ENCODE results near the gene ARFGAP2. TPM values are rescaled to one million over a fixed set of nuclear protein-coding genes. Genes with fewer than 3 reads are reported as not detected.

ARFGAP2 gene
- total and polyA plus RNA-seq, 7 donors, result 58.7 to 138 (median 84.3) TPM

GRCh38 chr11:47216121-47216798, 39.6 kb upstream of the ARFGAP2 start:
- ATAC-seq, result no peak
- H3K27ac ChIP-seq, result peak overlapping the region; percentile 92
- H3K4me1 ChIP-seq, result peaks cover 26% of the 10 kb centered on the region
- whole genome bisulfite sequencing, 3 donors, result 15 to 27% (median 16%) methylated on average over 12 of the region's 12 CpGs
- peak in 1 of 2 donors; percentile 46 for DNase-seq
- H3K9me3 ChIP-seq, result no peaks in the 10 kb centered on the region
- no peaks in the 10 kb centered on the region for H3K27me3 ChIP-seq (ENCODE audit: insufficient read depth in 3 of 3, low read length in 2 of 3)
- peak overlapping the region; percentile 83 for H3K4me3 ChIP-seq
- intact Hi-C loops (cut with DNase I), result no loop called here
- peaks cover 0 to 42% of the 10 kb centered on the region in 2 donors for H3K36me3 ChIP-seq (ENCODE audit: insufficient read depth in 1 of 2, low read depth in 1 of 2)
- no peak for TF ChIP-seq CTCF (IDR thresholded peaks at IDR 0.05)

DNA sequence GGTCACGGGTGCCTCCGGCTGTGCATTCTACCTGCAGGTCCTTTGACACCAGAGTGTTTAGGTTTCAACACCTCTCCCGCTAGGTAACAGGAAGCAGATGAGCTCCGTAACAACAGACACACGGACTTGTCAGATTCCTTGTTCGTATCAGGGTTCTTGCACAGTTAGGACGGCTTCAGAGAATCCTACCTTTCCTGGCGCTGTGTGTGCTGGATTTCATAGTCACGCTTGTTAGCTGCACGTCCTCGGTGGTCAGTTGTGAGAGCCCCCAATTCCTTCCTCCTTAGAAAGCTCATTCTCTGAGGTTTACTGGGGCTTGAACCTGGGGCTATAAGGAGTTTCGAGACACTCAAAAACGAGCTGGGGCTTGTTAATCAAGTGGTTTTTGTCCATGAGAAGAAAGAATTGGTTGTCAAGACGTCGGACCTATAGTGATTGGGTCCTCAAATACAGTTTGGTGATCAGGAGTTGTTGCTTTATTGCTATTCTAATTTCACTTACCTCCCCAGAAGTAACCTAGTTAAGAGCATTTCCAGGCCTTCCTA, 38.8 kb upstream of the ARFGAP2 start:
- H3K4me3 ChIP-seq, result peak overlapping the region; percentile 83
- 8 to 13% (median 10%) methylated on average over 15 of the region's 15 CpGs for WGBS, 3 donors
- H3K27ac ChIP-seq, result peak overlapping the region; percentile 92
- no peak for TF ChIP-seq CTCF (IDR thresholded peaks at IDR 0.05)
- H3K9me3 ChIP-seq, result no peaks in the 10 kb centered on the region
- peaks cover 0 to 36% of the 10 kb centered on the region in 2 donors for H3K36me3 ChIP-seq (ENCODE audit: insufficient read depth in 1 of 2, low read depth in 1 of 2)
- no peak for ATAC-seq
- peaks cover 25% of the 10 kb centered on the region for H3K4me1 ChIP-seq
- intact Hi-C loops (cut with DNase I), result loop anchor here in 1 of 2 donors (2.0 kb wide), 1 partner anchor 29 kb away; the partner anchor contains the start of gene PACSIN3
- no peak for DNase-seq
- H3K27me3 ChIP-seq (ENCODE audit: insufficient read depth in 3 of 3, low read length in 2 of 3), result no peaks in the 10 kb centered on the region

GRCh38 chr11:47213950-47214565, 37.4 kb upstream of the ARFGAP2 start:
- peaks cover 23% of the 10 kb centered on the region for H3K4me1 ChIP-seq
- peak; percentile 93 to 96 for DNase-seq
- H3K4me3 ChIP-seq, result peak overlapping the region; percentile 83
- peak overlapping the region; percentile 92 for H3K27ac ChIP-seq
- TF ChIP-seq CTCF (IDR thresholded peaks at IDR 0.05), result no peak
- no peaks in the 10 kb centered on the region for H3K27me3 ChIP-seq (ENCODE audit: insufficient read depth in 3 of 3, low read length in 2 of 3)
- ATAC-seq, result peak; percentile 93 to 95 (median 94)
- no peaks in the 10 kb centered on the region for H3K9me3 ChIP-seq
- intact Hi-C loops (cut with DNase I), result loop anchor here in 1 of 2 donors (2.0 kb wide), 1 partner anchor 27 kb away; the partner anchor contains the start of gene PACSIN3
- WGBS, 3 donors, result 5 to 7% (median 5%) methylated on average over 20 of the region's 20 CpGs
- H3K36me3 ChIP-seq (ENCODE audit: insufficient read depth in 1 of 2, low read depth in 1 of 2), result peaks cover 0 to 22% of the 10 kb centered on the region in 2 donors

DNA sequence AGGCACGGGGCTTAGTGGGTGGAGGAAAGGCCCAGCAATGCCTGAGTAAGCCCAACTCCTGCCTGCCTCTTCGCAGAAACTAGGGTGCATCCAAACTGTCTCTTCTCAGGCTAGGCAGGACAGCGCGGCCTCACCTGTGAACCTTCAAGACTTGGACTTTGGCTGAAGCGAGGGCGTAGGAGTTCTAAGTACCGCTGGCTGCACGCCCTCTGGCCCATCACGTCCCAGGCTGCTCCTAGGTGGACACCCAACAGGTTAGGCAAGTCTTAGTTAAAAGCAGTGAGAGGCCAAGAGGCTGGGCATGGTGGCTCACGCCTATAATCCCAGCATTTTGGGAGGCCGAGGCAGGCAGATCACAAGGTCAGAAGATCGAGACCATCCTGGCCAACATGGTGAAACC, 36.3 kb upstream of the ARFGAP2 start:
- intact Hi-C loops (cut with DNase I), result no loop called here

More for the DNA sequence above, 36.3 kb upstream of the ARFGAP2 start:
- H3K4me3 ChIP-seq, result no peak overlapping the region
- WGBS, 3 donors, result 92 to 94% (median 94%) methylated on average over 12 of the region's 12 CpGs
- peaks cover 23% of the 10 kb centered on the region for H3K4me1 ChIP-seq
- peaks cover 0 to 11% of the 10 kb centered on the region in 2 donors for H3K36me3 ChIP-seq (ENCODE audit: insufficient read depth in 1 of 2, low read depth in 1 of 2)
- DNase-seq, result no peak
- peak overlapping the region; percentile 92 for H3K27ac ChIP-seq
- H3K27me3 ChIP-seq (ENCODE audit: insufficient read depth in 3 of 3, low read length in 2 of 3), result no peaks in the 10 kb centered on the region
- no peaks in the 10 kb centered on the region for H3K9me3 ChIP-seq
- ATAC-seq, result no peak
- TF ChIP-seq CTCF (IDR thresholded peaks at IDR 0.05), result no peak

Measured in psoas muscle (tissue), 8 donors.